CD4-positive, alpha-beta T cell treated with Interleukin-17A for 4 hours (primary cell): ENCODE results near the gene UBL7.

Source experiments
- DNase-seq: peaks from one replicate; pipeline ENCODE4 v3.0.0-alpha.2; 2020; ENCODE audit warnings: mixed read lengths

The UBL7 gene

GRCh38 chr15:74422652-74423430 lies 38.1 kb downstream of the UBL7 start:
- DNase-seq = no peak

GRCh38 chr15:74422265-74422651 lies 38.7 kb downstream of the UBL7 start:
- DNase-seq = no peak

- no peak for DNase-seq
These were observed 39.4 kb downstream of the UBL7 start for GRCh38 chr15:74421302-74422245.

GRCh38 chr15:74420193-74420905 lies 40.6 kb downstream of the UBL7 start:
- DNase-seq = no peak

GRCh38 chr15:74419432-74419831 lies 41.5 kb downstream of the UBL7 start:
- DNase-seq = no peak

- no peak for DNase-seq
These were observed 42.2 kb downstream of the UBL7 start for GRCh38 chr15:74418575-74419338.

- no peak for DNase-seq
These were observed 43.3 kb downstream of the UBL7 start for GRCh38 chr15:74417670-74418069.

- no peak for DNase-seq
These were observed 43.7 kb downstream of the UBL7 start for GRCh38 chr15:74417225-74417624.

- no peak for DNase-seq
These were observed 44.7 kb downstream of the UBL7 start for GRCh38 chr15:74415966-74416916.

- no peak for DNase-seq
These were observed 46.2 kb downstream of the UBL7 start for GRCh38 chr15:74414603-74415338.

GRCh38 chr15:74414081-74414580 lies 46.8 kb downstream of the UBL7 start:
- no peak for DNase-seq

- DNase-seq = no peak
These were observed 47.4 kb downstream of the UBL7 start for GRCh38 chr15:74413350-74414080.

GRCh38 chr15:74412159-74412558 lies 48.8 kb downstream of the UBL7 start:
- no peak for DNase-seq

GRCh38 chr15:74411686-74412085 lies 49.3 kb downstream of the UBL7 start:
- no peak for DNase-seq

GRCh38 chr15:74410502-74410901 lies 50.5 kb downstream of the UBL7 start:
- DNase-seq = no peak

GRCh38 chr15:74409225-74409624 lies 51.7 kb downstream of the UBL7 start:
- no peak for DNase-seq

- no peak for DNase-seq
These were observed 52.1 kb downstream of the UBL7 start for GRCh38 chr15:74408815-74409214.

GRCh38 chr15:74408385-74408784 lies 52.6 kb downstream of the UBL7 start:
- DNase-seq = no peak

GRCh38 chr15:74406992-74407705 lies 53.8 kb downstream of the UBL7 start:
- no peak for DNase-seq
